RPMI7951 (cell line): Measurements from ENCODE around the gene PRDM1. TPM values are rescaled to one million over a fixed set of nuclear protein-coding genes. Genes with fewer than 3 reads are reported as not detected.

ENCODE experiments used
- DNase-seq: peaks from one replicate; pipeline ENCODE4 v3.0.0-alpha.2; 2012; ENCODE audit warnings: low read depth
- total RNA-seq: library from RNA; depleted of rRNA; stranded (reverse); fragments of >200 nt; shearing (Covaris generic); gene quantifications from 2 replicates; pipeline ENCODE4 v1.2.3, GENCODE V29; 2014; rRNA removed

PRDM1 gene
- total RNA-seq = 4.7 TPM in 2 replicates

- DNase-seq = peak; percentile 85
Observed at GRCh38 chr6:106085984-106086813, at the start of gene PRDM1. Gene PRDM1 (plus strand): TSS chr6:106086336. CDS start chr6:106086554, 218 bp downstream.

GRCh38 chr6:106037060-106037459 is 49.1 kb upstream of the PRDM1 start:
- DNase-seq = peak; percentile 36

GRCh38 chr6:106039897-106040592 is 46.1 kb upstream of the PRDM1 start:
- DNase-seq = no peak

GRCh38 chr6:106044151-106044550 is 42.0 kb upstream of the PRDM1 start:
- no peak for DNase-seq

GRCh38 chr6:106045077-106045476 is 41.1 kb upstream of the PRDM1 start:
- no peak for DNase-seq

GRCh38 chr6:106046116-106046853 is 39.9 kb upstream of the PRDM1 start:
- DNase-seq = no peak

- DNase-seq = no peak
Observed at GRCh38 chr6:106046854-106047200, 39.3 kb upstream of the PRDM1 start.

- no peak for DNase-seq
Observed at GRCh38 chr6:106048336-106048735, 37.8 kb upstream of the PRDM1 start.

- no peak for DNase-seq
Observed at GRCh38 chr6:106050538-106050937, 35.6 kb upstream of the PRDM1 start.

GRCh38 chr6:106051226-106051625 is 34.9 kb upstream of the PRDM1 start:
- DNase-seq = no peak

GRCh38 chr6:106053484-106054205 is 32.5 kb upstream of the PRDM1 start:
- DNase-seq = no peak

GRCh38 chr6:106055489-106055888 is 30.6 kb upstream of the PRDM1 start:
- DNase-seq = no peak

- no peak for DNase-seq
Observed at GRCh38 chr6:106056060-106056745, 29.9 kb upstream of the PRDM1 start.

GRCh38 chr6:106056746-106057390 is 29.3 kb upstream of the PRDM1 start:
- no peak for DNase-seq

GRCh38 chr6:106059331-106059730 is 26.8 kb upstream of the PRDM1 start:
- DNase-seq = no peak

- DNase-seq = no peak
Observed at GRCh38 chr6:106060167-106060566, 26.0 kb upstream of the PRDM1 start.

GRCh38 chr6:106063448-106063850 is 22.7 kb upstream of the PRDM1 start:
- no peak for DNase-seq

- no peak for DNase-seq
Observed at GRCh38 chr6:106064142-106064541, 22.0 kb upstream of the PRDM1 start.

GRCh38 chr6:106064756-106065155 is 21.4 kb upstream of the PRDM1 start:
- no peak for DNase-seq

- no peak for DNase-seq
Observed at GRCh38 chr6:106066989-106067388, 19.1 kb upstream of the PRDM1 start.

GRCh38 chr6:106069478-106069877 is 16.7 kb upstream of the PRDM1 start:
- DNase-seq = peak; percentile 85
